Left lung (tissue), 10 donors: ENCODE measurements around the gene ZNF154. TPM values are rescaled to one million over a fixed set of nuclear protein-coding genes. Genes with fewer than 3 reads are reported as not detected.
A peak's percentile ranks its signal among the peaks of the same experiment; 100 is the strongest.

Experiments
- ATAC-seq: fragments of 200-7000 bp; cut with Tn5 transposase; one replicate; pipeline ENCODE4 v1.9.1; 2020; ENCODE audit warnings: moderate library complexity
- DNase-seq, 4 donors: peaks; one replicate each; pipeline ENCODE4 v3.0.0-alpha.2; 2013 to 2020
- H3K27ac ChIP-seq, 2 donors: fragments of 200-600 bp; sonication (generic) in 1 of 2; one replicate each; pipeline versions ENCODE4 v1.5.0 to v1.8.0; 2020 to 2021
- H3K27me3 ChIP-seq, 2 donors: fragments of 200-600 bp; sonication (generic) in 1 of 2; one replicate each; pipeline versions ENCODE4 v1.5.0 to v1.8.0; 2020 to 2021
- H3K36me3 ChIP-seq, 2 donors: fragments of 200-600 bp; sonication (generic) in 1 of 2; one replicate each; pipeline versions ENCODE4 v1.5.0 to v1.8.0; 2020 to 2021
- H3K4me1 ChIP-seq, 2 donors: fragments of 200-600 bp; one replicate each; pipeline ENCODE4 v1.8.0; 2021
- H3K4me3 ChIP-seq, 2 donors: fragments of 200-600 bp; sonication (generic) in 1 of 2; one replicate each; pipeline versions ENCODE4 v1.5.0 to v1.8.0; 2020 to 2021; ENCODE audit warnings: mild to moderate bottlenecking in 1 of 2
- H3K9me3 ChIP-seq, 2 donors: fragments of 200-600 bp; sonication (generic) in 1 of 2; one replicate each; pipeline versions ENCODE4 v1.5.0 to v1.8.0; 2020 to 2021
- CTCF ChIP-seq, 2 donors: fragments of 200-600 bp; sonication (generic) in 1 of 2; IDR thresholded peaks; one replicate each; pipeline versions ENCODE4 v1.5.0 to v1.8.0; 2021; ENCODE audit warnings: antibody characterized with exemption in 2 of 2
- intact Hi-C, 2 donors: fragments of 100-400 bp; cut with DNase I; formaldehyde crosslinking; loops; one replicate each; pipeline versions ENCODE4 v1.11.2 to v1.14.2; 2022
- polyA plus RNA-seq, 6 donors: library from polyadenylated mRNA; unstranded; fragments of 120-200 nt; gene quantifications; one replicate each; pipeline ENCODE4 v1.2.1, GENCODE V29; 2013; ENCODE audit not compliant: insufficient read length in 6 of 6
- total RNA-seq, 2 donors: library from RNA; stranded (reverse); fragmentation: NEBNext Ultra II Directional; extraction: Animal tissue kit (Norgen Biotek cat#: 25700); gene quantifications; one replicate each; pipeline ENCODE4 v1.2.1, GENCODE V29; 2021
- donor health status: DM: no; HTN: yes; CAD: no.
- donor health status: DM: no; HTN: no; CAD: no.

ZNF154 gene
- total and polyA plus RNA-seq, 8 donors, result 7.0 to 49.0 (median 41.4) TPM

GRCh38 chr19:57720878-57721277 lies 11.9 kb upstream of the ZNF154 start:
- DNase-seq, result no peak
- intact Hi-C loops, result no loop called here

GRCh38 chr19:57719901-57720519 lies 11.0 kb upstream of the ZNF154 start:
- no peaks in the 10 kb centered on the region for H3K4me1 ChIP-seq
- H3K36me3 ChIP-seq, result peaks cover 0 to 53% of the 10 kb centered on the region in 2 donors
- intact Hi-C loops, result no loop called here
- TF ChIP-seq CTCF (IDR thresholded peaks at IDR 0.05), result no peak
- no peak overlapping the region for H3K4me3 ChIP-seq
- ATAC-seq (no peak), DNase-seq (no peak)
- no peak overlapping the region for H3K27ac ChIP-seq
- no peaks in the 10 kb centered on the region for H3K27me3 ChIP-seq
- H3K9me3 ChIP-seq, result peaks cover 0 to 97% of the 10 kb centered on the region in 2 donors

More at GRCh38 chr19:57720878-57721277, 11.9 kb upstream of the ZNF154 start:
- H3K36me3 ChIP-seq, result peaks cover 0 to 53% of the 10 kb centered on the region in 2 donors
- peaks cover 0 to 97% of the 10 kb centered on the region in 2 donors for H3K9me3 ChIP-seq
- no peak overlapping the region for H3K27ac ChIP-seq
- H3K4me3 ChIP-seq, result no peak overlapping the region
- no peaks in the 10 kb centered on the region for H3K27me3 ChIP-seq
- ATAC-seq, result no peak
- H3K4me1 ChIP-seq, result no peaks in the 10 kb centered on the region
- TF ChIP-seq CTCF (IDR thresholded peaks at IDR 0.05), result no peak

GRCh38 chr19:57719424-57719823 lies 10.4 kb upstream of the ZNF154 start:
- no peaks in the 10 kb centered on the region for H3K4me1 ChIP-seq
- H3K4me3 ChIP-seq, result no peak overlapping the region
- no peak for ATAC-seq
- H3K36me3 ChIP-seq, result peaks cover 0 to 55% of the 10 kb centered on the region in 2 donors
- intact Hi-C loops, result no loop called here
- H3K27me3 ChIP-seq, result no peaks in the 10 kb centered on the region
- peaks cover 0 to 98% of the 10 kb centered on the region in 2 donors for H3K9me3 ChIP-seq
- no peak overlapping the region for H3K27ac ChIP-seq
- no peak for DNase-seq
- TF ChIP-seq CTCF (IDR thresholded peaks at IDR 0.05), result no peak

- no peak for TF ChIP-seq CTCF (IDR thresholded peaks at IDR 0.05)
- peaks cover 0 to 96% of the 10 kb centered on the region in 2 donors for H3K9me3 ChIP-seq
- H3K36me3 ChIP-seq, result peaks cover 0 to 11% of the 10 kb centered on the region in 2 donors
- no peak overlapping the region for H3K27ac ChIP-seq
- no peak overlapping the region for H3K4me3 ChIP-seq
- ATAC-seq (no peak), DNase-seq (no peak)
- H3K27me3 ChIP-seq, result peaks cover 0 to 8% of the 10 kb centered on the region in 2 donors
- intact Hi-C loops, result no loop called here
- H3K4me1 ChIP-seq, result peaks cover under 1 to 3% of the 10 kb centered on the region in 2 donors
Measured at GRCh38 chr19:57712222-57712621, 3.2 kb upstream of the ZNF154 start.

- no peak for DNase-seq
- peaks cover 0 to 18% of the 10 kb centered on the region in 2 donors for H3K36me3 ChIP-seq
Measured at GRCh38 chr19:57709616-57710015, 612 bp upstream of the ZNF154 start.

More at GRCh38 chr19:57709616-57710015, 612 bp upstream of the ZNF154 start:
- H3K4me3 ChIP-seq, result peak overlapping the region; percentile 51 to 61
- H3K9me3 ChIP-seq, result peaks cover 0 to 97% of the 10 kb centered on the region in 2 donors
- no peak for ATAC-seq
- peaks cover 0 to 8% of the 10 kb centered on the region in 2 donors for H3K27me3 ChIP-seq
- no peak for TF ChIP-seq CTCF (IDR thresholded peaks at IDR 0.05)
- peaks cover 3 to 4% of the 10 kb centered on the region in 2 donors for H3K4me1 ChIP-seq
- no peak overlapping the region for H3K27ac ChIP-seq
- intact Hi-C loops, result no loop called here
